HG02852 (cell line): ENCODE data around the gene CTNND2.

Source experiments
- ATAC-seq: cut with Tn5 transposase; IDR thresholded peaks from one replicate; pipeline ENCODE4 v1.9.1; 2021; ENCODE audit warnings: mild to moderate bottlenecking, moderate library complexity; ENCODE audit not compliant: unreplicated experiment

The CTNND2 gene

DNA sequence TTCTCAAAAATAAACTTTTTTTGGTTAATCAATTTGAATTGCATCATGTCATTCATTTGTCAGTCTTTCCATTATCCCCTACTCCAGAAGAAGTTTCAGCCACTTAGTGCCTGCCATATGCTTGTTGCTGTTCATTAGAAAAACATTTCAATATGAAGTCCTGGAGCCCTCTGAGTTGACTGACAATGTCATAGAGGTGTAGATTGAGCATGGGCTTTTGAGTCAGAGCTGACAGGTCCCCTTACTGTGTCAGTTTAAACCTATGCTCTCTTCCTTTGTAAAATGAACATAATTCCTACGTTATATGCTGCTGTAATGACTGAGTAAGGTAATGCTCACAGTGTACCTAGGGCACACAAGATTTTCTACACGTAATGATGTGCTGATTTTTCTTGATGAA, 114.0 kb downstream of the CTNND2 start:
- no peak for ATAC-seq

DNA sequence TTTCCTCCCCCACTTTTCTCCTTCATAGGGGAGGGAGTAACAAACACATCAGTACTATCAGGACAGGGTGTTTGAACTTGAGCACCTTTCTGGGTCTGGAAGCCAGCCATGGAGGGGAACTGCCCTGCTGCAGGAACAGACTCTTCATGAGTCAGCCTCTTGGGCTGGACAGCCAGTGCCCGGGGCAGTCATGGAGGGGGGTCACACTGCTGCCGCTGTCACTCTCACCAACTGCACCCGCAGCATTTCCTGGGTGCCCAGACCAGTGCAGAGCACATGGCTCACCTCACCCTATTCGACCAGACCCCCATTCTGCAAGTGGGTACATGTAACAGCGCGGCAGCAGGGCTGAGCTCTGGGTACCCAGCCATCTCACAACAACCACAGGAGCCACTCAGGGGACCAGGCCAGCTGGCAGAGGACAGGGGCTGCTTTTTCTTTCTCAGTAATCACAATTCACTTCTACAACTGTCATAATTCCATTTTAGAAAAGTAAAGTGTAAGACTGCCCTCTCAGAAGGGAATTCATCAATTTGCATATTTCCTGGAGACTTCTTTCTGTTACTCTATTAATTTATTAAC, 118.4 kb downstream of the CTNND2 start:
- no peak for ATAC-seq

- ATAC-seq, result no peak
These were observed 123.5 kb downstream of the CTNND2 start for GRCh38 chr5:11780641-11781345.

DNA sequence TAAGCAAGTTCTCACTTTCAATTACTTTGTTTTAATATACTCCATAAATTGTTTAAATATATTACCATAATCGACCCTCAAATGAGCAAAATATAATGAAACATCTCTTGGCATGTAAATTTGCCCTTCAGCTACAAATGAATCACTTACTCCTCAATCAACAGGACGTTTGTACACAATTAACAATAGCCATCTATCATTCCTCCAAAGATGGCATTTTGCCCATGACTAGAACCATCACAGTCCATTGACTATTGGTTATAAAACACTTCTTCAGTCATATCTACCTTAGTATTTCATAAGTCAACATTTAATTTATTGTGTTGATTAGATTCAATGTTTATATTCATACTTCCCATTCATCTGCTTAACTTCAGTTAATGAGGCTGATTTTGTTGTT, 127.2 kb downstream of the CTNND2 start:
- ATAC-seq, result no peak

DNA sequence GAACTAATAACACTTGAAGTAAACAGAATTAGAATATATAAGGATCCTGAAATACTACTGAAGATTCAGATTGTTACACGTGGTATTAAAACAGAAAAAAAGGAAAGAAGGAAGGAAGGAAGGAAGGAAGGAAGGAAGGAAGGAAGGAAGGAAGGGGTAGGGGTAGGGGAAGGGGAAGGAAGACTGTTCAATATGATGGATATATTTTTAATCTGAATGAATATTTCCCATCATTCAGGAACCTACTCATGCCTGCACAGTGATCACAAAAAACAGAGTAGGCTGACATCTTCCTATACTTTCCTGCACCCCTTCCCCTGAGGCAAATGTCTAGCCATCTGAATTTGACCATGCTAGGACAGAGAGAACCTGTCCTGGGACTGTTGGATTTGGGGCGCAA, 133.9 kb downstream of the CTNND2 start:
- ATAC-seq, result no peak

DNA sequence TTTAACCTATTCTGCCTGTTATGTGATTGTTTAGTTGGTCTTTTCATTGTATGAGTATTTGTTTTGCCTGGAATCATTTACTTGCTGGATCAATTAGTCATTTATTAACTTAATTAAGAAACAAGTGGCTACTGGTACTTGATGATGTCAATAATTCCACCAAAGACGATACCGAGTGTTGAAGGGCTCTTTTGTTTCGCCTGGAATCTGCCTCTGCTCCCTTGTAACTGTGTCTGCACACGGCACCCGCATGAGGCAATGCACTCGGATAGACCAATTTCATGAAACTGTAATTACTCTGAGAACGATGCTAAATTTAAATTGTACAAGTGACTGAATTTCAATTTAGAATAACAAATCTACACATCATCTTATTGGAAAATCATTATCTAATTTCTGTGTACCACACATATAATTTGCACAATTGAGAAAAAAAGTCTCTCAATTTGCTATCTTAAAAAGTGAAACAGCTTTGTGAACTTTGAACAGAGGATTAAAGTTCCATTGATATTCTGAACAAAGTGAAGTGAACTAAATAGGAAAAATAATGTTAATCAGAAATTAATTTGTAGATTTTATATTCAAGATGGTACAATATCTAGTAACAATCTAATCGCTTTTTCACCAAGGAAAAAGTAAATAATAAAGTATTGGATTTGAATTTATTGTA, 143.2 kb downstream of the CTNND2 start:
- ATAC-seq, result no peak

- no peak for ATAC-seq
These were observed 145.9 kb downstream of the CTNND2 start for GRCh38 chr5:11758321-11758720.

- no peak for ATAC-seq
These were observed 146.6 kb downstream of the CTNND2 start for GRCh38 chr5:11757661-11758060.

DNA sequence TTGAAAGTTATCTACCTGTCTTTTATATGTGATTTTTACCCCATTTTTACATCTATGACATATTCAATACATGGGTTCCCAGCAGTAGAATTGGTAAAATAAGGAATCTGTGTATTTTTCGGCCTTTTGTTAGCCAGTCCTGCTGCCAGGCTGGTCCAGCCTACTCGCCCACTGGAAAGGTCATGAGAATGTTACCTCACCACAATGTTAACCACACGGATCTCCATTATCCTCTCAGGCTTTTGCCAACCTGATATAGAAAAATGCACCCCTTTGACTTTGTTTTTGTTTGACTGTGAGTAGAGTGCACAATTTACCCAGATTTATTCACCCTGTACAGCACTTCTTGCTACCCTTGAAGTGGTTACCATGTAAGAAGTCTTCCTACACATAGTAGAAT, 167.2 kb downstream of the CTNND2 start:
- ATAC-seq, result no peak

DNA sequence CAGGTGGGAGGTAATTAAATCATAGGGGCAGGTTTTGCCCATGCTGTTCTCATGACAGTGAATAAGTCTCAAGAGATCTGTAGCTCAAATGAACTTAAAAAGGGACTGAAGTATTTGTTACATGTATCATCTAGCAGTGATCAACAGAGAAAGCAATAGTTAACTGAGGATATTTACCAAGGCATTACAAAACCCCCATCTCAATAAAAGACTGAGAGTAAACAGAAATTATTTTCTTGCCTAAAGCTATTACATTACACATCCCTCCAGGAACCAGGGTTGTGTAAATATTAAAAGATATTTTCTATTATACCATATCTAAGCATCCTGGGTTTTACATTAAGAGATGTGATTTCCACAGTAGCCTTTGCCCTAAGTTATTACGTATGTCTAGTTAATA, 169.9 kb downstream of the CTNND2 start:
- ATAC-seq, result no peak

DNA sequence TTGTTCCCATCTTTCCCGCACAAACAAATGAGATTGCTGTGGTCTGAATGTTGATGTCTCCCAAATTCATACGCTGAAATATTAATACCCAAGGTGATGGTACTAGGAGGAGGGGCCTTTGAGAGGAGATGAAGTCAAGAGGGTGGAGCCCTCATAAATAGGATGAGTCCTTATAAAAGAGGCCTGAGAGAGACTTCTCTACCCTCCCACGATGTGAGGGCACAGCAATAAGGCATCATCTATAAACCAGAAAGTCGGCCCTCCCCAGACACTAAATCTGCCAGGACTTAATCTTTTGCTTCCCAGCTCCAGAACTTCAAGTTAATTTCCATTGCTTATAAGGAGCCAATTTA, 170.4 kb downstream of the CTNND2 start:
- ATAC-seq, result no peak

DNA sequence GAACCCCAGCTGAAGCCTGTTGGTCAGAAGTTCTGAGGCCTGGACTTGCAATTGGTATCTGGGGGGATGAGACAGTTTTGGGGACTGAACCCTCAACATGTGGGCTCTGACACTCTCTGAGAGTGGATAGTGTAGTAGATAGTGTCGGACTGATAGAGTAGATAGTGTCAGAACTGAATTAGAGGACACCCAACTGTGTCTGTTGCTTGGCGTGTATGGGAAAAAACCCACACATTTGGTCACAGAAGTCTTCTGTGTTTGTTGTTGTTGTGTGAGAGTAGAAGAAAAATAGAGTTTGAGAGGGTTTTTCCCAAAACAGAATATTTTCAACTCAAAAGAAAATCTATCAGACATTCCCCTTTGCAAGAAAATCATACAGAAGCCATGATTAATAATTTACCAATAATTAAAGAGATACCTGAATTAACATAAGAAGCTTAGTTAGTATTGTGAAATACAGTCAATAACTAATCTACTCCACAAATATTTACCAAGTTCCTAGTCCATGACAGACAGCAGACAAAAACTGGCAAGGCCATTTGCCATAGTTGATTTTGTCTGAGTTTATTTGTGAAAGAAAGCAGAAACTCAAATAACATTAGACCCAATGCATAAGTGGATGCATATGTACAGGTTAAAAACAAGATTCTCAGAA, 170.9 kb downstream of the CTNND2 start:
- no peak for ATAC-seq

DNA sequence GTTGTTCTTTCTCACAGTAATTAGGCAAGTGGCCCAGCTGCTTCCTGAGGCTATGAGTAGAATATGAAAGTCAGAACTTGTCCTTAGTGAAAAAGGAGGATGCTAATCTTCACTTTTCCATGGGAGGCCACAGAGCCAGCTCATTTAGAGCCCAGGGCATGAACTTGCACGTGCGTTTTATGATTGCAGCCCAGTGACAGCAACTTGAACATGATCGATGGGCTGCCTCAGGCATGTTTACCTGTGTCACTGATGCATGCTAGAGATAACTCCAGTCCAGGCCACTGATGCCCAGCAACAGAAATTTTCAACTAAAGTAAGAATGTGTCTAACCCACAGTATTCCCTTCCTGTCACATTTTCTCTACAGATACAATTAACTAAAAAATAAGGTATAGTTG, 179.3 kb downstream of the CTNND2 start:
- ATAC-seq, result no peak

- peak; percentile 75 for ATAC-seq
These were observed 184.3 kb downstream of the CTNND2 start for GRCh38 chr5:11719888-11720481.

- no peak for ATAC-seq
These were observed 188.6 kb downstream of the CTNND2 start for GRCh38 chr5:11715461-11716196.

GRCh38 chr5:11711932-11712331, 192.3 kb downstream of the CTNND2 start:
- ATAC-seq, result no peak

- no peak for ATAC-seq
These were observed 195.2 kb downstream of the CTNND2 start for GRCh38 chr5:11709021-11709420.

GRCh38 chr5:11704916-11705315, 199.3 kb downstream of the CTNND2 start:
- no peak for ATAC-seq

DNA sequence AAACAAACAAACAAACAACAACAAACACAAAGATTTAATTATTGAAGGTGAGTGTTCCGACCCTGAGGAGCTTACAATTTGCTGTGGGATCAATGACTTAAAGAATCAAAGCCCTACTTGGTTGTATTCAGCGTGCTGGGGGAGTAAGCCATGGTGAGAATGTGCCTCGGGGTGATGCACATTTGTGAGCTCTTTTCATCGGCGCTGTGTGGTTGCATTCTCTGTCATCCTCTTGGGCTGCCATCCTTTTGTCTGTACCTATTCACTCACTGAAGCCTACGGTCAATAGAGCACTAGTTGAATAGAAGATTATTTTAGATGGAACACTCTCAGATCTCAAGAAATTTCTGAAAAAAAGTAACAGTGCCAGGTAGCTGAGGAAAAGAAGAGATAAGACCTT, 203.9 kb downstream of the CTNND2 start:
- no peak for ATAC-seq

DNA sequence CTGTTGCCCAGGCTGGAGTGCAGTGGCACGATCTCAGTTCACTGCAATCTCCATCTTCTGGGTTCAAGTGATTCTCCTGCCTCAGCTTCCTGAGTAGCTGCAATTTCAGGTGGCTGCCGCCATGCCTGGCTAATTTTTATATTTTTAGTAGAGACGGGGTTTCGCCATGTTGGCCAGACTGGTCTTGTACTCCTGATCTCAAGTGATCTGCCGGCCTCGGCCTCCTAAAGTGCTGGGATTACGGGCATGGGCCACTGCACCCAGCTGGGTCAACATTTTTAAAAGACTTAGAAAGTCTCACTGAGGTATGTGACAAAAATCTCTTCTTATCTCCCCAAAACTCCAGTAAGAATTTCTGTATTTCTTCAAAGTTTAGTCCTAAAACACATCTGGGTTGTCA, 211.6 kb downstream of the CTNND2 start:
- no peak for ATAC-seq

DNA sequence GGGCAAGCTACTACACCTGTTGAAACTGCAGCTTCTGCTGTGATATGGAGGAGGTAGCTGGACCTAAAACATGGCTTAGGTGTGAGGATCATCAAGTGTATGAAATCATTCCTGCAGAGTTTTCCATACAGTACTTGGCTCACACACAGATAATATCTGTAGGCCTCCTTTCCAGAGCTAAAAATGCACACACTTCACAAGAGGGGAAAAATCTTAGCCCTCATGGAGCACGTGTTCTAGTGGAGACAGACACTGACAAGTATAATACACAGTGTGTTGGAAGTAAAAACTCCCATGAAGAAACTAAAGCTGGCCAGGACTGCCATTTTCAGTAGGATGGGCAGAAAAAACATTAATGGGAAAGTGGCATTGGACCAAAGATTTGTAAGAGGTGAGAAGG, 216.7 kb downstream of the CTNND2 start:
- no peak for ATAC-seq
